CD4-positive, alpha-beta T cell treated with Interleukin-6 at 100 ng/mL for 8 hours (primary cell): Measurements from ENCODE around the gene C6orf136.
"Not testable (repeated sequence)": the region's sequence is repeated elsewhere in the genome, so short reads cannot be mapped to it uniquely, and the experiment has no call there.

ENCODE experiments used
- DNase-seq: peaks from one replicate; pipeline ENCODE4 v3.0.0-alpha.2; 2020; ENCODE audit warnings: mixed read lengths, low spot score

C6orf136 gene

DNA sequence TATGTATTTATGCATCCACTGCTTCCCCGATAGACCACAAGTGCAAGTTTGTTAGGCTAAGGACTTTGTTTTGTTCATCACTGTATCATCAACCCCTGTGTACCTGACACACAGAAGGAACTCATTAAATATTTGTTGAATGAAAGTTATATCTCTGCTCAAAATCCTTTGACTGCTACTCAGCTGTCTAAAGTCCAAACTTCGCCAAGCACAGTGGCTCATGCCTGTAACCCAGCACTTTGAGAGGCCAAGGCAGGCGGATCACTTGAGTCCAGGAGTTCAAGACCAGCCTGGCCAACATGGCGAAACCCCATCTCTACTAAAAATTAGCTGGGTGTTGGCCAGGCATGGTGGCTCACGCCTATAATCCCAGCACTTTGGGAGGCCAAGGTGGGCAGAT is 11.0 kb downstream of the C6orf136 start:
- DNase-seq, result not testable (repeated sequence)

DNA sequence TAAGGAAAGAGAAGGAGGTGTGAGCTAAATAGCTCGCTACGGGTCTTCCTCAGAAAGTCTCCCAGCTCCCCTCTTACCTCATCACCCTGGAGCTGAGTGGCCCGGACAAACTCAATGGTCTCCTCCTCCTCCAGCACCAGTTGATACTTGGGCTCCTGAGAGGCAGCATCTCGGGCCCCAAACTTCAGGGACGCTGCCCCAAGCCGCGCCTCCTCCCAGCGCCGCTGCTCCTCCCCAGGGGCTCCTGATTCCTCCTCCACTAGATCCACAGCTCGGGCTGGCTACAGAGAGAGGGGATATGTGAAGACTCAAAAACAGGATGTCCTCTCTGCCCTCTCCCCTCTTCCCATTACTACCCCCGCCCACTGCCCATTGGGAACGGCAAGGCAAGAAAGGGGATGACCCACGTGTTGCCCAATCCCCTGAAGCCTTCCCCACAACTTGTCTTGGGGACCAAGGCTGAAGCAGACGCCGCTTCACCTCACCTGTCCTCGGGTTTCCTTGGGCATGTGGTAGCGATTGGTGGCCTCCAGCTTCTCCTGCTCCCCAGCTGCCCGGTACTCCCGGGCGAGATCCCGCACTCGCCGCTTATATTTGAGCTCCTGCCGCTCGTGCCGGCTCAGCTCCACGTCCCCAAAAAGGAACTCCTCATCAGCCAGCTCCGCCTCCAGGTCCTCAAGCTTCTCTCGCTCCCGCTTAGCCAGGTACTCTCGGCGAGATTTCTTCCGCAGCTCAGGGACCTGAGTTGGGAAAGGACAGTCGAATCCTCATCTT is 18.2 kb downstream of the C6orf136 start:
- DNase-seq, result no peak

DNA sequence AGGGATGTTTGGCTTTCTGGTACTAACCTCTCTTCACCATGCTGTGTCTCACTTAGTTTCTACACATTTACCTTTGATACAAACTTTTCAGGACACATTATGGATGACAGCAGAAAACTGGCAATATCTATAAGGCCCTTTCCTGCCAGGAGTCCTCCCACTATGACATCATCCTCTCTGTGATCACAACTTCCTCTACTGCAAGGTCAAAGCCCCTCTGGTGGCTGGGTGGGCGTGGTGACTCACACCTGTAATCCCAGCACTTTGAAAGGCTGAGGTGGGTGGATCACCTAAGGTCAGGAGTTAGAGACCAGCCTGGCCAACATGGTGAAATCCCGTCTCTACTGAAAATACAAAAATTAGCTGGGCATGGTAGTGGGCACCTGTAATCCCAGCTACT is 19.4 kb downstream of the C6orf136 start:
- not testable (repeated sequence) for DNase-seq

GRCh38 chr6:30670760-30671527 is 24.0 kb downstream of the C6orf136 start:
- no peak for DNase-seq

DNA sequence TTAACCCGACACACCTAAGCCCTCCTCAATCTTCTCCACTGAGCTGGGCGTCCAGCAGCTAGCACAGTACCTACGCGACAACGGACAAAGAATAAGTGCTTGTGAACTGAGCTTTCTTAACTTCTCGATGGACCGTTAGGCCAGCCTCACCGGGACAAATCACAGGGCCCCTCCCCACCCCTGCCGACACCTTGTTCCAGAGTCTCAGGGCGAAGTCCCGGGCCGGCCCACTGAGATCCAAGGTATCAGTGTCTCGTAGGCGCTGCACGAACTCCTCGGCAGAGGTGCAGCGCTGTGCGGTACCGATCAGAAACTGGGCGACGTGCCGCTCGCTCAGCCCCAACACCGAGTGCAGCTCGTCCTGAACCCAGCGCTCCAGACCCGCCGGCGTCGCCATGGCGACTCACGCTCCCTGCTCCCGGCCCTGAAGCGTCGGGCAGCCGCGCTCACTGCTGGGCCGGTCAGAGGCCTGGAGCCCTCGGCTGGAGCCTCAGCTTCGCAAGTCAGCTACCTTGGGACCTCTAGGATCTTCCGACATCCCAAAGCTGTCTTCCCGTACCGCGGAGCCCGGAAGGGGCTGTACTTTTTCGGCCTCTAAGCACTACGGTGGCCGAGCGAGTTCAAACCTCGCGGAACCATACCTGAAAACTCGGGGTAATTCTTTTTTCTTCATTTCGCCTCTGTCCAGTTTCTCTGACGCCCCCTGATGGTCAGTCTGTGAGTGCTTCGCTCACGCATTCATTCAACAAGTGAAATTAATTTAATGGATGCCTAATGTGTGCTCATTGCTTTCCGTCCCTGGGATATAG is 25.7 kb downstream of the C6orf136 start, which contains the start of gene DHX16:
Gene DHX16 (minus strand): TSS at position 562 of the 809 bp plus-strand sequence. CDS start 165 bp downstream, at position 397.
- peak; percentile 90 for DNase-seq

- no peak for DNase-seq
Observed at GRCh38 chr6:30676660-30677285, 29.8 kb downstream of the C6orf136 start.

- peak; percentile 90 for DNase-seq
Observed at GRCh38 chr6:30678964-30679726, 32.2 kb downstream of the C6orf136 start.

DNA sequence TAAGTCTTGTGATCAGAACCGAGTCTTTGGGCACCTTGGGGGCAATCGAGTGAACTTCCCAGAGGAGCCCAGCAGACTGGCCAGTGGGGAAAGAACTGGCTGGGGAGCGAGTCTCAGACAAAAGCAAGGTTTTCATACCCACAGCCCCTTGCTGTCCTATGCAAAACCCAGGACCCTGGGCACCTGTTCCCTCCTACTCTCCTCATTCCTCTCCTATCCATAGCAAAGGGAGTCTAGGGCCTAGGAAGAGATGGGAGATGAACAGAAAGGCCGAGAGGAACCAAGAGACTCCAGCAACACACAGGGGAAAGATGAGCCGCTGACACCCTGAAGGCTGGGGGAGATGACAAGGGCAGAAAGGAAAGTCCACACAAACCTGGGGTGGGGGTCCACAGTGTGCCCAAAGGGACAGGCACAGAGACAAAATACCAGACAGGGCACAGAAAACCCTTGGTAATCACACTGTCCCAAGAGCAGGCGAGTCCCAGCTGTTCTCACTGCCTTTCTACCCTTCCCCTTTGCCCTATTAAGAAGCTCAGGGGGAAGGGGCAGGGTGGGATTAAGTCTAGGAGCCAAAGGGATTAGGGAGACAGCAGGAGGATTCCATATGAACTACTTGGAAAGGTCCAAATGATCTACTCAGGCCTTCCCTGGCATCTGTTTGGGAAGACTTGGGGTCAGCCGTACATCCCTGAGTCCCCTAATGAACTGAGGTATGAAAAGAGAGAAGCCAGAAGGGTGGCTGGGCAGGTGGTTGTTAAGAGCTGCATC is 33.0 kb downstream of the C6orf136 start:
- DNase-seq, result no peak

DNA sequence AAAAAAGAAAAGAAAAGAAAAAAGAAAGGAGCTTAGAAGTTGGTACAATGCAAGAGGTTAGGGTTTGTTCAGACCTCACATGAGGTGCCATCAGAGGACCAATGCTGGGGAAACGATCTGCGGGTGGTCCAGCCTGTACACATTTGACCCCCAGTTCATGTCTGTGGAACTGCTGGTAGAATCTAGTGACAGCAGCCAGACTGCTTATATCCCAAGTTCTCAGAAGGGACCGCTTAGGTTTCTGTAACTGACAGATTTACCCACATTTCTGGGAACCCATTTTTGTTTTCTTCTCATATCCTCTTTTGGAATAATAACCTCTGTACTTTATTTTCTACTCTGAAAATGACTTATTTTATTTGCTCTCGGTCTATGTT is 34.8 kb downstream of the C6orf136 start:
- no peak for DNase-seq

DNA sequence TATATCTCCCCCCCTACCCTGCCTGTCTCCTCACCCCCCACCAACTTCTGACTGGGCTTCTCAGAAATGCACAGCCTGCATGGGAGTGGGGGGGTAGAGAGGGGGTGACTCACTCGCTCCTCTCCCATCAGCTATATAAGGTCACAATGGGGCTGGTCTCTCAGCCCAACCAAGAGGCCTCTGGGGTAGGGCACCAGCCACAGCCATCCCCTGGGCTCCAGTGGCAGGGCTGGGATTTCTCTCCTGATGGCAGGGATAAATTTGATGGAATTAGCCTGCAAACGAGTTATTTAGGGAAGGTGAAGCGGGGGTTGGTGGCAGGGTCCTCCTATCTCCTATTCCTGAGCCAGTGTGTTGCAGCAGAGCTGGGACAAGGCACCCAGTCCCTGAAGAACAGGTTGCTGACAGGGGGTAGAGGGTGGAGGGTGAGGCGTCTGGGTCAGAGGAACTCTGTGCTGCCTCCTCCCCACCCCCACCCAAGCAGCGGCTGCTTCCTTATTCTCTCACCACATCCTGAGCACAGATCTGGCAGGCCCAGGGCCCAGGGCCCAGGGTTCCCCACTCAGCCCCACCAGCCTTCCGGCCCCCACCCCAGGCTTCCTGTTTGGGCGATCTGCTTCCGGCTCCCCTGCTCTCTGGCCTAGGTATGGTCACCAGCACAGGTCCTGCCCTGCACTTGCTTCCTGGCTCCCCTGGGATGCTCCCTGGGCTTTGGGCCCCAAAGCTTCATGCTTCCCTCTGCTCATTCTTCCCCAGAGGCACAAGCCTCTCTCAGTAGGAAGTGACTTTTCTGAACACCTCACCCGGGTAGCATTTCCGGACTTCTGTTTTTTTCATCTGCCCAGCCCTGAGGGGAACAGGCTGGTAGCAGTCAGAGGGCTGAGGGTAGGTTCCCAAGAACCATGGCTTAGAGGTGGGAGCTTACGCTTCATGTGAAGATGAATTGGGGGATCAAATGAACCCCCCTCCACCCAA is 35.5 kb downstream of the C6orf136 start:
- DNase-seq, result peak; percentile 92

DNA sequence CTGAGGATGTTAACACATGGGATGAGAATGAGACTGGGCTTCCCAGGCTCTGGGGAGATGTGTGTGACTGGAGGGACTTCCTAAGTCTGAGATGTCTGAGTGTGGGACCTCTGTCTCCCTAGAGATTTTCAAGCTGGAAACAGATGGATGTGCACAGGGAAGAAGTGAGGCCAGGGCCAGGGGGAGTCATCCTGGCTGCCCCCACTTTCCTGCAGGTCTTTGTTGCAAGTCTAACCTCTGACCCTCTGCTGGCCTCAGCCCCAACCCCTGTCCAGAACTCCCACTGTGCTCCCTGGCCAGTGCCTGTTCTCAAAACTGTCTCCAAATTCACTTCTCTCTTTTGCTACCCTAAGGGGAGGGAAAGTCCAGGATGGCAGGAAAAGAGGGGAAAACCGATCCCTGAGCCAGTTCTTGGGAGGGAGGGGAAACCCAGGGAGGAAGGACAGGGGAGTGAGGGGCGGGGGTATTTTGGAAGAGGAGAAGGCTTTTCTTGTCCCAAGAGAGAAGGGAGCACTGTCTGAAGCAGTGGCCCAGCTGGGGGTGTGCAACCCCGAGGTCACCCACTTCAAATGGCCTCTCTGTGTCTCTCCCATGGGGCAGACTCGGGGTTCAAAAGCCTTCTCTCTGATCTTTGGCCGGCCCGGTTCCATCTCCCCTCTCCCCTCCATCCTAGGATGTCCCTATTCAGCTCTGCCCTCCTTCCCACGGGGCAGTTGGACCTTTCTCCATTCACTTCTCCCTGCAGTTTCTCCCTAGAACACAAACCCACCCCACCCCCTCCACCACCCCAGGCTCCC is 36.4 kb downstream of the C6orf136 start:
- no peak for DNase-seq

- DNase-seq, result no peak
Observed at GRCh38 chr6:30683980-30684338, 37.0 kb downstream of the C6orf136 start.

GRCh38 chr6:30684386-30685156 is 37.6 kb downstream of the C6orf136 start:
- DNase-seq, result peak; percentile 62

DNA sequence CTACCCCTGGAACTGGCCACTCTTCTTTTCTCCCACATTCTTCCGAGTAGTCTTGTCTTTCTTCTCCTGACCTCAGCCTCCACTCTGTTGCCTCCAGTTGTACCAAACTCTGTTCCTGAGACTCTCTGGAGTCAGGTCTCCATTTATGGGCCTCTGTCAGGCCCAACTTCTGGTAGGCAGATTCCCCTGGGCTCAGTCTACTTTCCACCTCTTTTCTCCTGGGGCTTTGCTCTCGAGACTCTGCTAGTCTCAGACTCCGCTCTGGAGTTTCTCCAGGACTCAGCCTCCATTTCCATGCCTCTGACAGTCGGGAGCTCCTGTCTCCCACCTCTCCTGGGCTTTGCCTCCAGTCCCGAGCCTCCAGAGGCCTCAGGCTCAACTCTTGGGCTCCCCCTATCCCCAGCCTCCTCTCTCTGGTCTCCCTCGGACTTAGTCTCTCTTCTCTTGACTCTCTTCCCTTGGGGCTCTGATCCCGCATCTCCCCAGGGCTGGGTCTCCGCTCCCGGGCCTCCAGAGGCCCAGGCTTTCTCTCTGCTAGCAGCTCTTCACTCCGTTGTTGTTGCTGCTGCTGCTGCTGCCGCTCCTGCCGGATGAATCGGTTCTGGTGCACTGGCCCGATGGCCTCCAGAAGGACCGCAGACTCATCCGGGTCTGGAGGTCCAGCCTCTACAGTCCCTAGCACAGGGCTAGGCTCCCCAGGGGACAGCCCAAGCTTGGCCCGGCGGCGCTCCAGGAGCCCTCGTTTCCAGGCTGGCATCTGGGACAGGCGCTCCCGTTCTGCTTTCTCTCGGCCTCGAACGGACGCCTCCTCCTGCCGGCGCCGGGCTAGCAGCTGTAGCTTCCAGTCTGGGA is 38.5 kb downstream of the C6orf136 start:
- DNase-seq, result no peak

DNA sequence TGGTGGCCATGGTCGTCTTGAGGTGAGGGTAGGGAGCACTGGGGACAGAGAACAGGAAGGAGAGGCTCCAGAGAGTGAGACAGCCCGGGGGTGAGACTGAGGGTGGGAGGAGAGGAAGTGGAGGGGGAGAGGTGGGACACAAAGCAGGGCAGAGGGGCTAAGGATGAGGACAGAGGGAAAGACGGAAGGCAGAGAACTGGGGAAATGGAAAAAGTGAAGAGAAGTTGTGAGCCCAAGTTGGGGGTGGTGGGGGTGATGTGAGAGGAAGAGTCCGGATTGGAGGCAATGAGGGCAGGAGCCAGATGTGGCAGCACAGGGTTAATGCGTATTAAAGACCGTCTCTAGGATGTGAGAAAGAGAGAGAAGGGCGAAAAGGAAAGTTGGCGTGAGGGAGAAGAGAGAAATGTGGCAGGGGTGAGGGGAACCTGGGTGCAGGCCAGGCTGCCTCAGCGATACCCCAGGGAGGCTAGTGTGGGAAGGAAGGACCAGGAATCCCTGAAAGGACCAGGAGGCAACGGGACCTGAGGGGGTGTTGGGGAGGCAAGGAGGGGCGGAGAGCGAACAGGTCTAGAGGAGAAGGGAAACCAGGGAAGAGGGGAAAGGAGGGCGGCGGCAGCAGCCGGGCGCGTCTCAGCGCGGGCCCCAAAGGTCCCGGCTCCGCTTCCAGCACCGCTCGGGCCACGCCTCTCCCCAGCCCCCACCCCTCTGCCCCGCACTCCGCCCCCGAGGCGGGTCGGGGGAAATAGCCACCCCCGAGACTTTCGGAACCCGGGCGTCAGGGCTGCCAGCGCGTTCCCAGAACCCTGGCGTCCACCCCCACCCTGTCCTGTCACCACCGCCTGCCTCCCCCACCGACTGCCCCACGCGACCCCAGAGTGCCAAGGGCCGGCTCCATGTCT is 39.3 kb downstream of the C6orf136 start, which contains the start of gene PPP1R18:
Gene PPP1R18 (minus strand): TSS at position 637 of the 899 bp plus-strand sequence. CDS start 627 bp downstream, at position 10.
- peak; percentile 71 for DNase-seq
